GM23338 (cell line): ENCODE data around the gene CMYA5.

Experiments
- EZH2 ChIP-seq: fragments of 200-600 bp; sonication (generic); IDR thresholded peaks from one replicate; pipeline ENCODE4 v1.8.0; 2017; ENCODE audit warnings: antibody characterized with exemption, mild to moderate bottlenecking, low read depth; ENCODE audit not compliant: unreplicated experiment
- EZH2phosphoT487 ChIP-seq: fragments of 200-600 bp; sonication (generic); IDR thresholded peaks from one replicate; pipeline ENCODE4 v1.8.1; 2018; ENCODE audit warnings: antibody characterized with exemption; ENCODE audit not compliant: unreplicated experiment
- JUNB ChIP-seq: IDR thresholded peaks from one replicate; pipeline ENCODE4 v1.6.1; 2016; ENCODE audit warnings: antibody characterized with exemption; ENCODE audit not compliant: unreplicated experiment
- POLR2AphosphoS5 ChIP-seq: IDR thresholded peaks from 2 replicates; pipeline ENCODE4 v1.6.1; 2016; ENCODE audit warnings: antibody characterized with exemption, low read depth
- TF ChIP-seq, protein P1 (sequence below), 2 experiments: fragments of 200-600 bp in 1 of 2; sonication (generic) in 1 of 2; conservative IDR thresholded peaks; 2 replicates each; pipeline versions ENCODE4 v1.5.1 to v1.6.1; 2016 to 2017; ENCODE audit warnings: antibody characterized with exemption in 2 of 2, low read depth in 2 of 2, mild to moderate bottlenecking in 2 of 2, moderate library complexity in 1 of 2
- TF ChIP-seq, protein P2 (sequence below): IDR thresholded peaks from 2 replicates; pipeline ENCODE4 v1.6.1; 2016; ENCODE audit warnings: antibody characterized with exemption
- TF ChIP-seq, protein P3 (sequence below): IDR thresholded peaks from one replicate; pipeline ENCODE4 v1.6.1; 2018; ENCODE audit warnings: antibody characterized with exemption; ENCODE audit not compliant: unreplicated experiment

DNA sequence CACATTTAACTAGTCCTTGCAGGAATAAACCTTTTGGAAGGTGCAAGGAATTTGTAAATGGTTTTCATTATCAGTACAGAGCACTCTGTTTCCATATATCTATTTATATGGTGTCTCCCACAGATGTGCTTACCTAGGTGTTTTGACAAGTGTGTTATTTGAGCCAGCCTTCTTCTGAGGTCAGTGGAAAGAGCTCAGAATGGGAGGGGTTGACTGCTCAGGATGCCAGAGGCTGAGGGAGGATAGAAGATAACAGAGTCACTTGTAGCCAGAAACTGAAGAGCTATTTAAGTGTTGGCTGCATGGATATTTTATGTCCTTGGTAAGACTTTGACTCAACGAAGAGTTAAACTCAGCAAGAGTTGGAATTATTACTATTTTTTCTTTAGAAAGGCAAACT lies 5.0 kb downstream of the CMYA5 start:
- TF ChIP-seq, protein P1, sequence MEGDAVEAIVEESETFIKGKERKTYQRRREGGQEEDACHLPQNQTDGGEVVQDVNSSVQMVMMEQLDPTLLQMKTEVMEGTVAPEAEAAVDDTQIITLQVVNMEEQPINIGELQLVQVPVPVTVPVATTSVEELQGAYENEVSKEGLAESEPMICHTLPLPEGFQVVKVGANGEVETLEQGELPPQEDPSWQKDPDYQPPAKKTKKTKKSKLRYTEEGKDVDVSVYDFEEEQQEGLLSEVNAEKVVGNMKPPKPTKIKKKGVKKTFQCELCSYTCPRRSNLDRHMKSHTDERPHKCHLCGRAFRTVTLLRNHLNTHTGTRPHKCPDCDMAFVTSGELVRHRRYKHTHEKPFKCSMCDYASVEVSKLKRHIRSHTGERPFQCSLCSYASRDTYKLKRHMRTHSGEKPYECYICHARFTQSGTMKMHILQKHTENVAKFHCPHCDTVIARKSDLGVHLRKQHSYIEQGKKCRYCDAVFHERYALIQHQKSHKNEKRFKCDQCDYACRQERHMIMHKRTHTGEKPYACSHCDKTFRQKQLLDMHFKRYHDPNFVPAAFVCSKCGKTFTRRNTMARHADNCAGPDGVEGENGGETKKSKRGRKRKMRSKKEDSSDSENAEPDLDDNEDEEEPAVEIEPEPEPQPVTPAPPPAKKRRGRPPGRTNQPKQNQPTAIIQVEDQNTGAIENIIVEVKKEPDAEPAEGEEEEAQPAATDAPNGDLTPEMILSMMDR (conservative IDR thresholded peaks at IDR 0.05; ENCODE audit: low read depth in 2 of 2) = no peak
- TF ChIP-seq POLR2AphosphoS5 = no peak
- TF ChIP-seq EZH2 = no peak
- TF ChIP-seq, protein P2, sequence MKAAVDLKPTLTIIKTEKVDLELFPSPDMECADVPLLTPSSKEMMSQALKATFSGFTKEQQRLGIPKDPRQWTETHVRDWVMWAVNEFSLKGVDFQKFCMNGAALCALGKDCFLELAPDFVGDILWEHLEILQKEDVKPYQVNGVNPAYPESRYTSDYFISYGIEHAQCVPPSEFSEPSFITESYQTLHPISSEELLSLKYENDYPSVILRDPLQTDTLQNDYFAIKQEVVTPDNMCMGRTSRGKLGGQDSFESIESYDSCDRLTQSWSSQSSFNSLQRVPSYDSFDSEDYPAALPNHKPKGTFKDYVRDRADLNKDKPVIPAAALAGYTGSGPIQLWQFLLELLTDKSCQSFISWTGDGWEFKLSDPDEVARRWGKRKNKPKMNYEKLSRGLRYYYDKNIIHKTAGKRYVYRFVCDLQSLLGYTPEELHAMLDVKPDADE = no peak
- no peak for TF ChIP-seq JUNB
- TF ChIP-seq EZH2phosphoT487 = no peak
- TF ChIP-seq, protein P3, sequence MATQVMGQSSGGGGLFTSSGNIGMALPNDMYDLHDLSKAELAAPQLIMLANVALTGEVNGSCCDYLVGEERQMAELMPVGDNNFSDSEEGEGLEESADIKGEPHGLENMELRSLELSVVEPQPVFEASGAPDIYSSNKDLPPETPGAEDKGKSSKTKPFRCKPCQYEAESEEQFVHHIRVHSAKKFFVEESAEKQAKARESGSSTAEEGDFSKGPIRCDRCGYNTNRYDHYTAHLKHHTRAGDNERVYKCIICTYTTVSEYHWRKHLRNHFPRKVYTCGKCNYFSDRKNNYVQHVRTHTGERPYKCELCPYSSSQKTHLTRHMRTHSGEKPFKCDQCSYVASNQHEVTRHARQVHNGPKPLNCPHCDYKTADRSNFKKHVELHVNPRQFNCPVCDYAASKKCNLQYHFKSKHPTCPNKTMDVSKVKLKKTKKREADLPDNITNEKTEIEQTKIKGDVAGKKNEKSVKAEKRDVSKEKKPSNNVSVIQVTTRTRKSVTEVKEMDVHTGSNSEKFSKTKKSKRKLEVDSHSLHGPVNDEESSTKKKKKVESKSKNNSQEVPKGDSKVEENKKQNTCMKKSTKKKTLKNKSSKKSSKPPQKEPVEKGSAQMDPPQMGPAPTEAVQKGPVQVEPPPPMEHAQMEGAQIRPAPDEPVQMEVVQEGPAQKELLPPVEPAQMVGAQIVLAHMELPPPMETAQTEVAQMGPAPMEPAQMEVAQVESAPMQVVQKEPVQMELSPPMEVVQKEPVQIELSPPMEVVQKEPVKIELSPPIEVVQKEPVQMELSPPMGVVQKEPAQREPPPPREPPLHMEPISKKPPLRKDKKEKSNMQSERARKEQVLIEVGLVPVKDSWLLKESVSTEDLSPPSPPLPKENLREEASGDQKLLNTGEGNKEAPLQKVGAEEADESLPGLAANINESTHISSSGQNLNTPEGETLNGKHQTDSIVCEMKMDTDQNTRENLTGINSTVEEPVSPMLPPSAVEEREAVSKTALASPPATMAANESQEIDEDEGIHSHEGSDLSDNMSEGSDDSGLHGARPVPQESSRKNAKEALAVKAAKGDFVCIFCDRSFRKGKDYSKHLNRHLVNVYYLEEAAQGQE = no peak
